ENCODE results near the gene SPIN4. TPM values are rescaled to one million over a fixed set of nuclear protein-coding genes. Genes with fewer than 3 reads are reported as not detected.

Gene SPIN4
- total and polyA plus RNA-seq, 9 of the 15 experiments (the other 6 are each of a cell fraction or from before 2014, with no cell fraction given): 7.6 to 25.7 (median 14.6) TPM

GRCh38 chrX:63350941-63351616, at the start of gene SPIN4 (continued):
- peak; percentile 19; the same call in 1 of the 2 replicates for TF ChIP-seq ARID4B (CRISPR knock-in tag; IDR thresholded peaks at IDR 0.05)
- TF ChIP-seq PHB2 (IDR thresholded peaks at IDR 0.05; ENCODE audit: low read depth): no peak
- no peak for TF ChIP-seq MAFF (IDR thresholded peaks at IDR 0.05; ENCODE audit: low read length)
- TF ChIP-seq EGR1 (conservative IDR thresholded peaks at IDR 0.05): peak; percentile 43; the same call in 1 of the 2 replicates
- no peak for TF ChIP-seq ZNF12 (CRISPR knock-in tag; IDR thresholded peaks at IDR 0.05)
- TF ChIP-seq CUX1 (CRISPR knock-in tag; IDR thresholded peaks at IDR 0.05): no peak
- no peak for TF ChIP-seq SOX6 (IDR thresholded peaks at IDR 0.05)
- TF ChIP-seq NRF1 (conservative IDR thresholded peaks at IDR 0.05 in 1 of 2, IDR thresholded peaks at IDR 0.05 in 1 of 2): peak; percentile 75 to 79
- peak in 1 of 2 experiments; percentile 35; a peak in 2 of 4 replicates for TF ChIP-seq FOXK2 (conservative IDR thresholded peaks at IDR 0.05 in 1 of 2, IDR thresholded peaks at IDR 0.05 in 1 of 2; ENCODE audit: low read depth in 2 of 2)
- TF ChIP-seq EP400 (IDR thresholded peaks at IDR 0.05): peak; percentile 57; the same call in 1 of the 2 replicates
- peak; percentile 22 for TF ChIP-seq TAF9B (IDR thresholded peaks at IDR 0.05; ENCODE audit: partially characterized antibody)
- 0 out of 2 replicates have a peak, but pooled peaks have one; percentile 31 for TF ChIP-seq ETV1 (tag; conservative IDR thresholded peaks at IDR 0.05; ENCODE audit: low read depth)
- no peak for TF ChIP-seq STAG1 (CRISPR knock-in tag; IDR thresholded peaks at IDR 0.05; ENCODE audit: borderline replicate concordance)
- no peak for TF ChIP-seq MTA1 (IDR thresholded peaks at IDR 0.05; ENCODE audit: borderline replicate concordance)
- peak; percentile 14 for TF ChIP-seq MEIS2 (IDR thresholded peaks at IDR 0.05; ENCODE audit: partially characterized antibody)
- no peak for TF ChIP-seq CHD4 (IDR thresholded peaks at IDR 0.05; ENCODE audit: insufficient read depth, insufficient replicate concordance, low read depth, low read length, poor library complexity, severe bottlenecking)
- peak; percentile 91 for TF ChIP-seq POLR2G (IDR thresholded peaks at IDR 0.05; ENCODE audit: low read depth, low read length)
- peak; percentile 61 for TF ChIP-seq BHLHE40 (IDR thresholded peaks at IDR 0.05; ENCODE audit: low read length)
